Measurements from ENCODE around the gene RNF34. TPM values are rescaled to one million over a fixed set of nuclear protein-coding genes. Genes with fewer than 3 reads are reported as not detected.
"Not testable (repeated sequence)": the region's sequence is repeated elsewhere in the genome, so short reads cannot be mapped to it uniquely, and the experiment has no call there.

RNF34 gene
- 19.2 TPM for total RNA-seq
- long read RNA-seq, transcript RNF34-201 (6 exons, 2,066 nt) = major isoform, 33 of 42 reads
- long read RNA-seq, partial matches to known transcripts = 4 of 42 reads
- long read RNA-seq, other reads (novel, unspliced or antisense) = 5 of 42 reads

GRCh38 chr12:121399391-121400331, at the start of gene RNF34:
RNF34 (plus strand) TSS chr12:121400118; CDS start chr12:121400213, 95 bp downstream.
- intact Hi-C loops (cut with DNase I) = no loop called here
- DNase-seq (peak; percentile 100), ATAC-seq (ENCODE audit: poor library complexity) (peak; percentile 99)

- ATAC-seq (ENCODE audit: poor library complexity) = peak; percentile 100
- intact Hi-C loops (cut with DNase I) = no loop called here
- DNase-seq = peak; percentile 96
Measured at GRCh38 chr12:121351820-121352681, 47.9 kb upstream of the RNF34 start, which contains the start of gene ANAPC5. ANAPC5 (minus strand) TSS chr12:121352411; CDS start chr12:121352340, 71 bp downstream.

GRCh38 chr12:121352682-121353018, 47.3 kb upstream of the RNF34 start:
- intact Hi-C loops (cut with DNase I) = no loop called here
- DNase-seq (no peak), ATAC-seq (ENCODE audit: poor library complexity) (peak; percentile 67)

- intact Hi-C loops (cut with DNase I) = no loop called here
- ATAC-seq (ENCODE audit: poor library complexity) = no peak
- no peak for DNase-seq
Measured at GRCh38 chr12:121355818-121356217, 44.1 kb upstream of the RNF34 start.

- ATAC-seq (ENCODE audit: poor library complexity) (no peak), DNase-seq (no peak)
- intact Hi-C loops (cut with DNase I) = no loop called here
Measured at GRCh38 chr12:121356657-121357056, 43.3 kb upstream of the RNF34 start.

- intact Hi-C loops (cut with DNase I) = no loop called here
- DNase-seq = no peak
- no peak for ATAC-seq (ENCODE audit: poor library complexity)
Measured at GRCh38 chr12:121357331-121357730, 42.6 kb upstream of the RNF34 start.

- no peak for ATAC-seq (ENCODE audit: poor library complexity)
- DNase-seq = no peak
- intact Hi-C loops (cut with DNase I) = no loop called here
Measured at GRCh38 chr12:121358073-121358472, 41.8 kb upstream of the RNF34 start.

- intact Hi-C loops (cut with DNase I) = no loop called here
- DNase-seq (no peak), ATAC-seq (ENCODE audit: poor library complexity) (no peak)
Measured at GRCh38 chr12:121364683-121365121, 35.2 kb upstream of the RNF34 start.

- DNase-seq = no peak
- intact Hi-C loops (cut with DNase I) = no loop called here
- no peak for ATAC-seq (ENCODE audit: poor library complexity)
Measured at GRCh38 chr12:121365416-121366062, 34.4 kb upstream of the RNF34 start.

- intact Hi-C loops (cut with DNase I) = no loop called here
- DNase-seq (no peak), ATAC-seq (ENCODE audit: poor library complexity) (no peak)
Measured at GRCh38 chr12:121366063-121366459, 33.9 kb upstream of the RNF34 start.

- no peak for DNase-seq
- no peak for ATAC-seq (ENCODE audit: poor library complexity)
- intact Hi-C loops (cut with DNase I) = no loop called here
Measured at GRCh38 chr12:121371404-121371803, 28.5 kb upstream of the RNF34 start.

- intact Hi-C loops (cut with DNase I) = no loop called here
- ATAC-seq (ENCODE audit: poor library complexity) (no peak), DNase-seq (no peak)
Measured at GRCh38 chr12:121373755-121374154, 26.2 kb upstream of the RNF34 start.

GRCh38 chr12:121374336-121374735, 25.6 kb upstream of the RNF34 start:
- ATAC-seq (ENCODE audit: poor library complexity); intact Hi-C loops (cut with DNase I); DNase-seq: not testable (repeated sequence)

GRCh38 chr12:121374945-121375584, 24.9 kb upstream of the RNF34 start:
- ATAC-seq (ENCODE audit: poor library complexity); DNase-seq; intact Hi-C loops (cut with DNase I): not testable (repeated sequence)

GRCh38 chr12:121376754-121377697, 22.9 kb upstream of the RNF34 start:
- DNase-seq (no peak), ATAC-seq (ENCODE audit: poor library complexity) (no peak)
- intact Hi-C loops (cut with DNase I) = no loop called here

GRCh38 chr12:121378736-121379135, 21.2 kb upstream of the RNF34 start:
- ATAC-seq (ENCODE audit: poor library complexity) (no peak), DNase-seq (no peak)
- intact Hi-C loops (cut with DNase I) = no loop called here

GRCh38 chr12:121379945-121380344, 20.0 kb upstream of the RNF34 start:
- intact Hi-C loops (cut with DNase I) = no loop called here
- DNase-seq (no peak), ATAC-seq (ENCODE audit: poor library complexity) (no peak)
